Stomach (tissue), 9 donors: ENCODE measurements around the gene NRXN2. TPM values are rescaled to one million over a fixed set of nuclear protein-coding genes. Genes with fewer than 3 reads are reported as not detected.

Experiments
- DNase-seq, 2 donors: peaks; one replicate each; pipeline versions ENCODE4 v3.0.0 to v3.0.0-alpha.2; 2013 to 2019
- H3K27ac ChIP-seq, 5 donors: fragments of 200-600 bp in 4 of 5; sonication (generic) in 4 of 5; one replicate each; pipeline ENCODE4 v1.5.1; 2013 to 2019; ENCODE audit warnings: mild to moderate bottlenecking in 1 of 5, moderate library complexity in 1 of 5
- H3K27me3 ChIP-seq, 3 donors: fragments of 200-600 bp; sonication (generic); one replicate each; pipeline ENCODE4 v1.5.1; 2017 to 2019; ENCODE audit warnings: mixed run types in 1 of 3
- H3K36me3 ChIP-seq, 4 donors: fragments of 200-600 bp; sonication (generic); 1 replicate in 3 of 4; 2 replicates in 1 of 4; pipeline ENCODE4 v1.5.1; 2016 to 2019
- H3K4me1 ChIP-seq, 4 donors: fragments of 200-600 bp; sonication (generic); one replicate each; pipeline ENCODE4 v1.5.1; 2016 to 2019
- H3K4me3 ChIP-seq, 4 donors: fragments of 200-600 bp; sonication (generic) in 3 of 4; one replicate each; pipeline ENCODE4 v1.5.1; 2016 to 2019; ENCODE audit warnings: mild to moderate bottlenecking in 1 of 4
- H3K9me3 ChIP-seq, 4 donors: fragments of 200-600 bp; sonication (generic); one replicate each; pipeline ENCODE4 v1.5.1; 2016 to 2019
- EP300 ChIP-seq: sonication (generic); formaldehyde crosslinking; IDR thresholded peaks from one replicate; pipeline ENCODE4 v1.6.1; 2017; ENCODE audit warnings: antibody characterized with exemption
- POLR2A ChIP-seq, 4 donors: fragments of 450-650 bp; IDR thresholded peaks; one replicate each; pipeline ENCODE4 v1.6.1; 2016; ENCODE audit warnings: antibody characterized with exemption in 4 of 4, control low read depth in 2 of 4, mild to moderate bottlenecking in 1 of 4, moderate library complexity in 1 of 4
- POLR2AphosphoS5 ChIP-seq, 3 donors: sonication (generic); formaldehyde crosslinking; IDR thresholded peaks; one replicate each; pipeline ENCODE4 v1.6.1; 2016; ENCODE audit warnings: antibody characterized with exemption in 3 of 3
- WGBS, 5 donors: extraction: QIAGEN DNeasy Blood & Tissue Kit in 3 of 5; methylation state at CpG; one replicate each; pipeline versions ENCODE4 v1.1.5 to v1.1.7; 2013 to 2018; 5-methylcytosine and 5-hydroxymethylcytosine counted together
- intact Hi-C: fragments of 100-400 bp; cut with DNase I; formaldehyde crosslinking; loops from one replicate; pipeline ENCODE4 v1.15.1; 2023; ENCODE audit warnings: low total_unique reads
- polyA plus RNA-seq, 3 donors: library from polyadenylated mRNA; stranded (reverse); fragments of 200-250 nt; gene quantifications; one replicate each; pipeline ENCODE4 v1.2.3, GENCODE V29; 2013
- total RNA-seq, 5 donors: library from RNA; depleted of rRNA; stranded (reverse); fragments of >200 nt; gene quantifications; one replicate each; pipeline versions ENCODE4 v1.1.0 to v1.2.3, GENCODE V29; 2014 to 2016
- TF ChIP-seq, protein P1 (sequence below), 7 experiments: fragments of 450-650 bp in 4 of 7; fragments of 200-600 bp in 3 of 7; sonication (generic) in 3 of 7; IDR thresholded peaks; one replicate each; pipeline ENCODE4 v1.5.1; 2016 to 2019; ENCODE audit warnings: antibody characterized with exemption in 7 of 7, control low read depth in 2 of 7, mild to moderate bottlenecking in 1 of 7
- donor health status: healthy with polysubstance abuse.
- donor health status: Bipolar disorder and iron deficiency.
- donor health status: healthy.

The NRXN2 gene
- total and polyA plus RNA-seq, 8 donors, result 0.14 to 16.9 (median 1.2) TPM; not detected in 4

DNA sequence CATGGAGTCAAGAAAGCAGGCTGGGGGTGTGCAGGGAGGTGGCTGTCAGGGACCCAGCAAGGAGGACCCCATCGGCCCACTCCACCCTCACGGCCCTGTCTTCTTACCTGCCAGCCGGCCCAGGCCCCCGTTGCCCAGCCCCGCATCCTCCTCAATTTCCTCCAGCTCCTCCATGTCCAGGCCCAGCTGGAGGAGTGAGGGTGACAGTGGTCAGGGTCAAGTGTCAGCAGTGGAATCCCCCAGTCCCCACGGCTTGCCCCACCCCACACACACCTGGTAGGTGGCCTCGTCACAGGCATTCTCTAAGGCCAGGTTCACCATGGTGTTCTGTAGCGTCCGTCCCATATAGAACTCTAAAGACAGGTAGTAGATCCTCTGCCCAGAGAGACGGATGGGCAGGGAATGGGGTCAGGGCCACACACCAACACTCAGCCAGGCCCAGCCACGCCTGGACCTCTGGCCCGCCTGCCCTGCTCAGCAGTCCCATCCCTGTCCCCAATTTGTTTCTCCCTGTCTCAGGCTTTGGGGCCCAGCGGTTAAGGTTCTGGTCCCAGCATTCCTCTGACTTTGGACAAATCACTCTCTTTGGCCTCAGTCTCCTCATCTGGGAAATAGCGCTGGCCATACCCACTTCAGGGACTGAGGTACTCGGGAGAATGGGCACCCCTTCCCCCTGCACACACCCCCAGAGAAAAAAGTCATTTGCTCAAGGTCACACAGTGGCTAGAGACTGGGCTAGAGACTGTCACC, 35.5 kb upstream of the NRXN2 start:
- peak overlapping the region in 1 of 5 donors; percentile 42 for H3K27ac ChIP-seq
- no peaks in the 10 kb centered on the region for H3K9me3 ChIP-seq
- WGBS, 5 donors, result 85 to 90% (median 89%) methylated on average over 12 to 15 of the region's 15 CpGs
- intact Hi-C loops, result no loop called here
- H3K4me1 ChIP-seq, result peaks cover 22 to 54% (median 41%) of the 10 kb centered on the region in 4 donors
- no peaks in the 10 kb centered on the region for H3K27me3 ChIP-seq
- TF ChIP-seq EP300 (no peak), POLR2AphosphoS5 (IDR thresholded peaks at IDR 0.05) (no peak), POLR2A (IDR thresholded peaks at IDR 0.05) (no peak)
- TF ChIP-seq, protein P1, sequence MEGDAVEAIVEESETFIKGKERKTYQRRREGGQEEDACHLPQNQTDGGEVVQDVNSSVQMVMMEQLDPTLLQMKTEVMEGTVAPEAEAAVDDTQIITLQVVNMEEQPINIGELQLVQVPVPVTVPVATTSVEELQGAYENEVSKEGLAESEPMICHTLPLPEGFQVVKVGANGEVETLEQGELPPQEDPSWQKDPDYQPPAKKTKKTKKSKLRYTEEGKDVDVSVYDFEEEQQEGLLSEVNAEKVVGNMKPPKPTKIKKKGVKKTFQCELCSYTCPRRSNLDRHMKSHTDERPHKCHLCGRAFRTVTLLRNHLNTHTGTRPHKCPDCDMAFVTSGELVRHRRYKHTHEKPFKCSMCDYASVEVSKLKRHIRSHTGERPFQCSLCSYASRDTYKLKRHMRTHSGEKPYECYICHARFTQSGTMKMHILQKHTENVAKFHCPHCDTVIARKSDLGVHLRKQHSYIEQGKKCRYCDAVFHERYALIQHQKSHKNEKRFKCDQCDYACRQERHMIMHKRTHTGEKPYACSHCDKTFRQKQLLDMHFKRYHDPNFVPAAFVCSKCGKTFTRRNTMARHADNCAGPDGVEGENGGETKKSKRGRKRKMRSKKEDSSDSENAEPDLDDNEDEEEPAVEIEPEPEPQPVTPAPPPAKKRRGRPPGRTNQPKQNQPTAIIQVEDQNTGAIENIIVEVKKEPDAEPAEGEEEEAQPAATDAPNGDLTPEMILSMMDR (IDR thresholded peaks at IDR 0.05), result no peak
- H3K36me3 ChIP-seq, result peaks cover 14 to 18% (median 17%) of the 10 kb centered on the region in 4 donors
- peak in 1 of 2 donors; percentile 7 for DNase-seq
- H3K4me3 ChIP-seq, result peak overlapping the region in 1 of 4 donors; percentile 35

DNA sequence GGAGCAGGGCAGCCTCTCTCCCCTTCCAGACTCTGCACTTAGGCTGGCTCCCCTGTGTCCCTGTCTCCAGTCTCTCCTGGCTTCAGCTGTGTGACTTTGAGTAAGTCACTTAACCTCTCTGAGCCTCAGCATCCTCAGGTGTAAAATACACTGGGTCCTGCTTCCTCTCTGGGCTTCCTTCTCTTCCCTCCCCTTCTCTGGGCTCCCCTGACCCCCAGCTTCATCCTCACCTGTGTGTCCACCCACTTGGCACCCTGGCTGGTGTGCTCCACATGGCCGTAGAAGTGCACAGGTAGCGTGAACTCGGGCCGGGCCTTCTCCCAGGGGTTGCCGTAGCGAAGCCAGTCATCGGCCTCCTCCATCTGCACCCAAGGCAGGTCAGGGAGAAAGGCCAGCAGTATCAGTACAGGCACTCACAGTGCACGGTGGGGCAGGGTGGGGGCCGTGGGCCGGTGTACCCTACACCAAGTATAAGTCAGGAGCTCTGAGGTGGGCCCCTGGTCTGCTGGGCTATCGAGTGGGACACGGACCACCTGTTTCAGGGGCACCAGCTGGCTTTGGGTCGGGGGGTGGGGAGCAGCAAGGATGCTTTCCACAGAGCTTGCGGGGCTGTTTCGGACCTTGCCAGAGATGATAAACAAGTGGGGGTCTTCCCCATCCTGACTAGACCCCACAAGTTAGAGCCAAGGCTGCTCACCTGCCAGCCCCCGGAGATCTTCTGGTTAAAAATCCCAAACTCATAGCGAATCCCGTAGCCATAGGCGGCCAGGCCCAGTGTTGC, 34.7 kb upstream of the NRXN2 start:
- no peaks in the 10 kb centered on the region for H3K9me3 ChIP-seq
- DNase-seq, result no peak
- H3K4me3 ChIP-seq, result no peak overlapping the region
- no peak for TF ChIP-seq EP300
- TF ChIP-seq POLR2A (IDR thresholded peaks at IDR 0.05), result no peak
- TF ChIP-seq, protein P1 (IDR thresholded peaks at IDR 0.05), result no peak
- no peak for TF ChIP-seq POLR2AphosphoS5 (IDR thresholded peaks at IDR 0.05)
- 80 to 88% (median 84%) methylated on average over 16 to 19 of the region's 19 CpGs for WGBS, 5 donors
- peaks cover 6 to 12% (median 9%) of the 10 kb centered on the region in 4 donors for H3K36me3 ChIP-seq
- intact Hi-C loops, result no loop called here
- H3K27ac ChIP-seq, result peak overlapping the region in 1 of 5 donors; percentile 42
- no peaks in the 10 kb centered on the region for H3K27me3 ChIP-seq
- peaks cover 15 to 47% (median 34%) of the 10 kb centered on the region in 4 donors for H3K4me1 ChIP-seq

DNA sequence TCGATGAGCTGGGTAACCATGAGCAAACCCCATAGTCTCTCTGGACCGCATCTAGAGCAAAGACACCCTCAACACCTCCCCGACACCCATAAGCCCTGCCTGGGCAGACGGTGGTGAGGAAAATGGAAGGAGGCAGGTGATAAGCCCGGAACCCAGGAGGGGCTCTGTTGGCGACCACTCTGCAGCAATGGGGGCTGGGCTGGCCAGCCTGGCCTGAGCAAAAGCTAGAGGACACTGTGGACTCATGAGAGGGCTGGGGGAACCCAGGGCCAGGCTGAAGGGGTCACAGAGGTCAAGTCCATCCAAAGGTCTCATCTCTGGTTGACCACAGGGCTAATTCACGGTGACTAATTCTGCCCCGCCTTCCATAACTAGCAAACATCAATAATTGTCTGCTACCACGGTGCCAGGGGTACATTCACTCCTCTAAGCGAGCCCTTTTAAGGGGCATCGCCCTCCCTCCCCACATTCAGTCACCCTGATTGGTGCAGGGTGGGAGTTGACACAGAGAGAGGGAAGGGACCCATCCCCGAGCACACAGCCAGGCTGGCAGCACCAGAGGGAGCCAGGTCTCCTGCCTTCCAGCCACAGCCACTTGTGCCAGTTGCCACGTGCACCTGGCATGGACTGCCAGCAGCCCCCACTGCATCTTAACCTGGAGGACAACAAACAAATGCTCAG, 32.8 kb upstream of the NRXN2 start:
- peaks cover 13 to 27% (median 23%) of the 10 kb centered on the region in 4 donors for H3K4me1 ChIP-seq
- no peak overlapping the region for H3K4me3 ChIP-seq
- H3K27ac ChIP-seq, result no peak overlapping the region
- peaks cover 0 to 21% (median 11%) of the 10 kb centered on the region in 4 donors for H3K36me3 ChIP-seq
- H3K9me3 ChIP-seq, result no peaks in the 10 kb centered on the region
- intact Hi-C loops, result no loop called here
- WGBS, 5 donors, result 75 to 83% (median 81%) methylated on average over 13 of the region's 13 CpGs
- H3K27me3 ChIP-seq, result no peaks in the 10 kb centered on the region
- TF ChIP-seq, protein P1 (IDR thresholded peaks at IDR 0.05), result no peak
- TF ChIP-seq POLR2A (IDR thresholded peaks at IDR 0.05) (no peak), POLR2AphosphoS5 (IDR thresholded peaks at IDR 0.05) (no peak), EP300 (no peak)
- no peak for DNase-seq
